H9 (cell line): Measurements from ENCODE around the gene CACNA1A. TPM values are rescaled to one million over a fixed set of nuclear protein-coding genes. Genes with fewer than 3 reads are reported as not detected.
A peak's percentile ranks its signal among the peaks of the same experiment; 100 is the strongest.

Experiments
- DNase-seq: peaks from one replicate; pipeline ENCODE4 v3.0.0-alpha.2; 2017
- H2AFZ ChIP-seq: one replicate; pipeline ENCODE4 v1.6.1; 2013; ENCODE audit warnings: mild to moderate bottlenecking, low read length, control low read depth, moderate library complexity
- H2AK5ac ChIP-seq: 2 replicates; pipeline ENCODE4 v1.6.1; 2013; ENCODE audit warnings: low read length, control low read depth, mixed read lengths; ENCODE audit not compliant: insufficient read length
- H2BK120ac ChIP-seq: one replicate; pipeline ENCODE4 v1.6.1; 2013; ENCODE audit warnings: low read depth, mild to moderate bottlenecking, low read length, control low read depth, inconsistent platforms; ENCODE audit not compliant: poor library complexity, severe bottlenecking
- H2BK12ac ChIP-seq: 2 replicates; pipeline ENCODE4 v1.6.1; 2013; ENCODE audit warnings: low read length, control low read depth, mixed read lengths, low read depth; ENCODE audit not compliant: insufficient read length
- H2BK15ac ChIP-seq: 2 replicates; pipeline ENCODE4 v1.6.1; 2013; ENCODE audit warnings: low read depth, low read length, control low read depth
- H2BK20ac ChIP-seq: one replicate; pipeline ENCODE4 v1.6.1; 2013; ENCODE audit warnings: low read depth, mild to moderate bottlenecking, low read length, control low read depth, inconsistent platforms; ENCODE audit not compliant: poor library complexity, severe bottlenecking
- H2BK5ac ChIP-seq: 2 replicates; pipeline ENCODE4 v1.6.1; 2013; ENCODE audit warnings: low read length, control low read depth, mixed read lengths; ENCODE audit not compliant: insufficient read length
- H3K14ac ChIP-seq: 2 replicates; pipeline ENCODE4 v1.6.1; 2013; ENCODE audit warnings: low read length, control low read depth; ENCODE audit not compliant: insufficient read depth
- H3K18ac ChIP-seq: 2 replicates; pipeline ENCODE4 v1.6.1; 2013; ENCODE audit warnings: low read depth, mild to moderate bottlenecking, mixed read lengths, low read length, control low read depth; ENCODE audit not compliant: insufficient read length
- H3K23ac ChIP-seq: 2 replicates; pipeline ENCODE4 v1.6.1; 2013; ENCODE audit warnings: low read length, control low read depth, mixed read lengths, low read depth; ENCODE audit not compliant: insufficient read length
- H3K23me2 ChIP-seq: 2 replicates; pipeline ENCODE4 v1.6.1; 2013; ENCODE audit warnings: low read depth, mild to moderate bottlenecking, mixed read lengths, low read length, control low read depth; ENCODE audit not compliant: insufficient read length, poor library complexity, severe bottlenecking
- H3K27ac ChIP-seq: 2 replicates; pipeline ENCODE4 v1.5.1; 2013; ENCODE audit warnings: low read length, control low read depth, mixed read lengths, low read depth; ENCODE audit not compliant: insufficient read length
- H3K27me3 ChIP-seq: 2 replicates; pipeline ENCODE4 v1.6.1; 2013; ENCODE audit warnings: low read length, control low read depth, inconsistent platforms; ENCODE audit not compliant: insufficient read depth
- H3K4ac ChIP-seq: 2 replicates; pipeline ENCODE4 v1.6.1; 2013; ENCODE audit warnings: low read depth, mild to moderate bottlenecking, control low read depth, inconsistent platforms, low read length, moderate library complexity
- H3K4me1 ChIP-seq: 2 replicates; pipeline ENCODE4 v1.6.1; 2013; ENCODE audit warnings: low read length, control low read depth, inconsistent platforms; ENCODE audit not compliant: insufficient read depth
- H3K4me2 ChIP-seq: 2 replicates; pipeline ENCODE4 v1.6.1; 2013; ENCODE audit warnings: low read length, control low read depth, mixed read lengths; ENCODE audit not compliant: insufficient read length, insufficient read depth
- H3K56ac ChIP-seq: 2 replicates; pipeline ENCODE4 v1.6.1; 2013; ENCODE audit warnings: low read depth, mild to moderate bottlenecking, mixed read lengths, low read length, control low read depth; ENCODE audit not compliant: insufficient read length
- H3K79me1 ChIP-seq: 2 replicates; pipeline ENCODE4 v1.6.1; 2013; ENCODE audit warnings: low read depth, mild to moderate bottlenecking, moderate library complexity, low read length, control low read depth, inconsistent platforms; ENCODE audit not compliant: insufficient read depth, poor library complexity, severe bottlenecking
- H3K79me2 ChIP-seq: 2 replicates; pipeline ENCODE4 v1.6.1; 2013; ENCODE audit warnings: low read length, control low read depth, inconsistent platforms; ENCODE audit not compliant: insufficient read depth
- H3K9ac ChIP-seq: 2 replicates; pipeline ENCODE4 v1.6.1; 2013; ENCODE audit warnings: low read length, control low read depth, mixed read lengths; ENCODE audit not compliant: insufficient read length; ENCODE audit errors: extremely low read depth
- H3K9me3 ChIP-seq: one replicate; pipeline ENCODE4 v1.6.1; 2013; ENCODE audit warnings: low read depth, low read length, inconsistent platforms; ENCODE audit not compliant: control insufficient read depth
- H3T11ph ChIP-seq: one replicate; pipeline ENCODE4 v1.6.1; 2013; ENCODE audit warnings: mild to moderate bottlenecking, low read length, control low read depth, inconsistent platforms
- H4K20me1 ChIP-seq: one replicate; pipeline ENCODE4 v1.6.1; 2013; ENCODE audit not compliant: control insufficient read depth, insufficient read length, insufficient read depth
- H4K5ac ChIP-seq: 2 replicates; pipeline ENCODE4 v1.6.1; 2013; ENCODE audit warnings: low read depth, mild to moderate bottlenecking, mixed read lengths, low read length, control low read depth; ENCODE audit not compliant: insufficient read length
- H4K8ac ChIP-seq: replicated peaks from 2 replicates; pipeline ENCODE4 v1.6.1; 2013; ENCODE audit warnings: low read length, control low read depth, mixed read lengths, low read depth; ENCODE audit not compliant: insufficient read length
- H4K91ac ChIP-seq: 2 replicates; pipeline ENCODE4 v1.6.1; 2013; ENCODE audit warnings: low read depth, mild to moderate bottlenecking, moderate library complexity, mixed read lengths, low read length, control low read depth; ENCODE audit not compliant: insufficient read length
- H3K27ac Mint-ChIP-seq, 3 experiments: 2 replicates in 2 of 3; 3 replicates in 1 of 3; pipeline ENCODE4 v1.8.0; 2020 to 2021; ENCODE audit warnings: mixed read lengths in 3 of 3, mild to moderate bottlenecking in 1 of 3, moderate library complexity in 1 of 3
- H3K27me3 Mint-ChIP-seq: 2 replicates; pipeline ENCODE4 v1.8.0; 2021; ENCODE audit warnings: low read depth, mild to moderate bottlenecking, moderate library complexity, mixed read lengths
- H3K36me3 Mint-ChIP-seq, 3 experiments: 2 replicates in 2 of 3; 3 replicates in 1 of 3; pipeline ENCODE4 v1.8.0; 2020 to 2021; ENCODE audit warnings: low read depth in 3 of 3, mixed read lengths in 3 of 3; ENCODE audit not compliant: insufficient read depth in 1 of 3
- H3K4me1 Mint-ChIP-seq, 2 experiments: 2 replicates each; pipeline ENCODE4 v1.8.0; 2020; ENCODE audit warnings: mixed read lengths in 2 of 2
- H3K4me3 Mint-ChIP-seq, 2 experiments: 2 replicates in 1 of 2; 3 replicates in 1 of 2; pipeline ENCODE4 v1.8.0; 2020 to 2021; ENCODE audit warnings: mild to moderate bottlenecking in 2 of 2, mixed read lengths in 2 of 2, moderate library complexity in 1 of 2
- H3K9me3 Mint-ChIP-seq, 2 experiments: 2 replicates in 1 of 2; 3 replicates in 1 of 2; pipeline ENCODE4 v1.8.0; 2020; ENCODE audit warnings: mild to moderate bottlenecking in 2 of 2, mixed read lengths in 2 of 2, moderate library complexity in 1 of 2
- WGBS: extraction: QIAGEN DNeasy Blood & Tissue Kit; methylation state at CpG from one replicate; pipeline ENCODE4 v1.1.7; 2013; ENCODE audit warnings: missing lambda C conversion rate, low lambda C conversion rate, mixed read lengths; ENCODE audit not compliant: insufficient read length; ENCODE audit errors: extremely low coverage; 5-methylcytosine and 5-hydroxymethylcytosine counted together
- total RNA-seq: library from RNA; stranded (reverse); gene quantifications from 2 replicates; pipeline ENCODE4 v1.2.1, GENCODE V29; 2021
- TF ChIP-seq, protein P1 (sequence below): fragments of 200-600 bp; sonication (generic); conservative IDR thresholded peaks from 3 replicates; pipeline ENCODE4 v1.8.0; 2021; ENCODE audit warnings: antibody characterized with exemption, mild to moderate bottlenecking

Gene CACNA1A
- total RNA-seq, 1 experiment from 2014 or later: 8.0 TPM

DNA sequence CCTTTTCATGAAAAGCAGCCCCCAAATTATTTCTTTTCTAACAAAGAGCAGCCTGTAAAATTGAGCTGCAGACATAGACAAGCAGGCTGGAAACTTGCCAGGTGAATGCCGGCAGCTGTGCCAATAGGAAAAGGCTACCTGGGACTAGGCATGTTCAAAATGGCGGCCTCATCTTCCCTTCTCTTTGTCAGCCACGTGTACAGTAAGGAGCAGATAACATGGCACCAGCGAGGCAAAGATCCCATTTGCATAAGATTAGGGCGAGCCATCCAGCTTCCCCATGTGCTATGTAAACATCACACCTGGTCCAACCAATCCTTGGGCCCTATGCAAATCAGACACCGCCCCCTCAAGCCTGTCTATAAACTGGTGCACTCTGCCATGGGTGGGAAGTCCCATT lies 31.2 kb upstream of the CACNA1A start:
- H2AFZ ChIP-seq: no peak overlapping the region
- H3K27me3 Mint-ChIP-seq: peaks cover 40% of the 10 kb centered on the region
- DNase-seq: peak; percentile 64

More for the DNA sequence above, 31.2 kb upstream of the CACNA1A start:
- no peak overlapping the region for H3K4me2 ChIP-seq
- H3K4ac ChIP-seq: no peak overlapping the region
- no peak overlapping the region for H2BK5ac ChIP-seq
- H4K20me1 ChIP-seq: no peaks in the 10 kb centered on the region
- H3K9me3 ChIP-seq: peaks cover 5% of the 10 kb centered on the region
- H3K4me1 ChIP-seq: no peaks in the 10 kb centered on the region; the same call in 1 of the 2 replicates
- H3K14ac ChIP-seq: no peak overlapping the region
- no peak overlapping the region for H3K27ac ChIP-seq
- H3K79me1 ChIP-seq: no peaks in the 10 kb centered on the region
- H2BK15ac ChIP-seq: no peak overlapping the region
- Mint-ChIP-seq H3K4me1 (peaks cover 0 to 9% of the 10 kb centered on the region in 2 experiments; a peak in 3 of 4 replicates), H3K4me3 (no peak overlapping the region), H3K36me3 (no peaks in the 10 kb centered on the region; a peak in 1 of 7 replicates), H3K9me3 (no peaks in the 10 kb centered on the region; a peak in 1 of 5 replicates), H3K27ac (peak overlapping the region in 1 of 3 experiments; percentile 2; a peak in 1 of 7 replicates)
- no peaks in the 10 kb centered on the region for H3K23me2 ChIP-seq
- no peak overlapping the region for H2AK5ac ChIP-seq
- WGBS: no CpG with 5 or more reads among the region's 6 CpGs
- no peak overlapping the region for H3K9ac ChIP-seq
- TF ChIP-seq, protein P1, sequence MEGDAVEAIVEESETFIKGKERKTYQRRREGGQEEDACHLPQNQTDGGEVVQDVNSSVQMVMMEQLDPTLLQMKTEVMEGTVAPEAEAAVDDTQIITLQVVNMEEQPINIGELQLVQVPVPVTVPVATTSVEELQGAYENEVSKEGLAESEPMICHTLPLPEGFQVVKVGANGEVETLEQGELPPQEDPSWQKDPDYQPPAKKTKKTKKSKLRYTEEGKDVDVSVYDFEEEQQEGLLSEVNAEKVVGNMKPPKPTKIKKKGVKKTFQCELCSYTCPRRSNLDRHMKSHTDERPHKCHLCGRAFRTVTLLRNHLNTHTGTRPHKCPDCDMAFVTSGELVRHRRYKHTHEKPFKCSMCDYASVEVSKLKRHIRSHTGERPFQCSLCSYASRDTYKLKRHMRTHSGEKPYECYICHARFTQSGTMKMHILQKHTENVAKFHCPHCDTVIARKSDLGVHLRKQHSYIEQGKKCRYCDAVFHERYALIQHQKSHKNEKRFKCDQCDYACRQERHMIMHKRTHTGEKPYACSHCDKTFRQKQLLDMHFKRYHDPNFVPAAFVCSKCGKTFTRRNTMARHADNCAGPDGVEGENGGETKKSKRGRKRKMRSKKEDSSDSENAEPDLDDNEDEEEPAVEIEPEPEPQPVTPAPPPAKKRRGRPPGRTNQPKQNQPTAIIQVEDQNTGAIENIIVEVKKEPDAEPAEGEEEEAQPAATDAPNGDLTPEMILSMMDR: no peak
- H3K18ac ChIP-seq: no peak overlapping the region
- no peak overlapping the region for H4K8ac ChIP-seq
- no peaks in the 10 kb centered on the region for H3K79me2 ChIP-seq
- no peak overlapping the region for H3K23ac ChIP-seq
- no peaks in the 10 kb centered on the region for H3K27me3 ChIP-seq
- no peak overlapping the region for H4K91ac ChIP-seq
- H3K56ac ChIP-seq: no peak overlapping the region
- H4K5ac ChIP-seq: no peak overlapping the region
- no peak overlapping the region for H2BK120ac ChIP-seq
- no peak overlapping the region for H2BK12ac ChIP-seq
- no peak overlapping the region for H3T11ph ChIP-seq
- no peak overlapping the region for H2BK20ac ChIP-seq
